ENCODE results near the gene SCD5. TPM values are rescaled to one million over a fixed set of nuclear protein-coding genes. Genes with fewer than 3 reads are reported as not detected.

The SCD5 gene
- polyA plus RNA-seq, 12 donors, result 3.3 to 20.5 (median 13.0) TPM; not detected in 1

DNA sequence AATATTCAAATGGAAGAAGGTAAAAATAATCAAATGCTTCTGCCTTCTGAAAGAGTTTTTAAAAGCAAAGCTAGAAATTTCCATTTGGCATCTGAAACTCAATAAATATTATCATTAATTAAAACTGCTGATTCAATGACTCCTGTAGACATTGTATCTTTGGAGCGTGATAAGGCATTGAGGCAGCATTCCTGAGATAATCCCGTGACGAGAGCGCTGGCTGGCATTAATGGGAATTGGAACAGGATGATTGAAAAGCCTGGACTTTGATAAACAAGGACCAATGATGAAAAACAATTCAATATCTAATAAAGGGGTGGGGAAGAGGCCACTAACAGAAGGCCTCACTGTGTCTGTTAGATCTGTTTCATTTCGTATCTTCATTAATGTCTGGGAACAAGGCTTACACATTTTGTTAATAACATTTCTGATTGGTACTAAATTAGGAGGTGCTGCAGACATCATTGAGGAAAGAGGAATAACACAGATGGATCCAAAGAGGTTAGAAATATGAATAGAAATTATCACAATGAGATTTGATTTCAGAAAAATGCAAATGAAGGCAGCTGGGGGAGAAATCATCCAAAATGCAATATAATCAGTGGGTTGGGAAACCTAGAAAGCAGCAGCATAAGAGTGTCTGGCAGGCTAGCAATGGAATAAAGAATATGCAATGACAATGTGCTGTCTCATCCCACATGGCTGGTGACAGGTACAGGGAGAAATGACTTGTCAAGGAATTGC lies 102.3 kb downstream of the SCD5 start:
- no peak for DNase-seq

- no peak for DNase-seq
These were observed 103.7 kb downstream of the SCD5 start for GRCh38 chr4:82694892-82695291.

DNA sequence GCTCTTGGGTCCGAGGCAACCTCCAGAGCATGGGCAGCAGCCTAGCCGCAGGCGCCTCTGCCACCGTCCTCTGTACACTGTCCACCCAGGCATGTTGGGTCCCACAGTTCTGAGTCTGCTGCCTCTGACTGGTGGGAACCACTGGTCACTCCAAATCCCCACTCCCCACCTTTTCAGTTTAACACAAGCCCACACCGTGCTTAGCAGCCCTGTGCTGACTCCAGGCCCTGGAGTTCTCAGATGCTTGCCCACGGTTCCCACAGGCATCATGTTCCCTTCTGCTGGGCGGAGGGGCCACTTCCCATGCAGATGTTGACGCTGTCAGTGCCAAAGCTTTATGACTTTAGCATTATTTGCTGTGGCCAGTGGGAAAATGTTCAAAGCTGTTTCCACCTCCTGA lies 104.5 kb downstream of the SCD5 start:
- no peak for DNase-seq

DNA sequence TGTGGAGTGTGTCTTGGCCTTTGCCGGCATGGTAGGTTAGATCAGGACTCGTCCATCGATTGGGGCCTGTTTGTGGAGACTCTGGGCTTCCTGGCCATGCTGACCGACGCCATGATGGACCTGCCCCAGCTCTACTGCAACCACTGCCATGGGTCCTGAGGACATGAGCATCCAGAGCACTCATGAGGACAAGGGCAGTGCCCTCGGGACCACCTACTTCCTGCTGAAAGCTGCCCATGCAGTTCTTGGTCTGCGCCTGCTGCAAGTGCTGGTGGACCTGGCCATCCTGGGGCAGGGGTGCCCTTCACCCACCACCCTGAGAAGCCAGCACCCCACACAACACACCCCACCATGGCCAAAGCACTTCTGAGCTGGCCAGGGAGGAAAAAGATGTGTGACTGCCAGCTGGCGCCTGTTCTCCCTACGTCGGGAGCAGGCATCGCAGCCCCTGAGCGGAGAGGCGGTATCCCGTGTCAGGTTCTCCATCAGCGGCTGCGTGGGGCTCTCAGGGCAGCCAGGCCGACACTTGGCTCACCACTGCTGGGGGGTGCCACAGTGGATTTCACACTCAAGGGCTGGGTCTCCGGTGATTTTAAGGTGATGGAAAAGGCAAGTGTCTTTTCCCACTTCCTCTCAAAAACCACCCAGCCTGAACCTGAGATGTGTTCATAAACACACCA lies 106.4 kb downstream of the SCD5 start:
- DNase-seq, result no peak

DNA sequence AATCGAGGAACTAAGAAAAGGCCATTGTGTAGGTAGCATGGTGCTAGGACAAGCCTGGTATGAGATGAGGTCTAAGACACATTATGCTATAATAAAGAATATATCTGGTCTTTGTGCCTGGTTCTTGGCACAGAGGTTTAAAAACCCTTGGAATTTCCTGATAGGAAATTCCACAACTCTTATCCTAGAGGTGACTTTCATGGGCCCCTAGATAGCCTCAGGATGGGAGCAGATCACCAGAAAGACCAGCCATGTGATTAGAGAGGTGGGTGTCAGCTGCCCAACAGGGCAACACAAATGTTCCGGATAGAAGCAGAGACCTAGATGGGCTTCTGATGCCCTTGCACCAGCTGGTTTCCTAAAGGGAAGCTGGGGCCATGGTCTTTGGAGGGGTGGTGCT lies 107.2 kb downstream of the SCD5 start:
- DNase-seq, result no peak

DNA sequence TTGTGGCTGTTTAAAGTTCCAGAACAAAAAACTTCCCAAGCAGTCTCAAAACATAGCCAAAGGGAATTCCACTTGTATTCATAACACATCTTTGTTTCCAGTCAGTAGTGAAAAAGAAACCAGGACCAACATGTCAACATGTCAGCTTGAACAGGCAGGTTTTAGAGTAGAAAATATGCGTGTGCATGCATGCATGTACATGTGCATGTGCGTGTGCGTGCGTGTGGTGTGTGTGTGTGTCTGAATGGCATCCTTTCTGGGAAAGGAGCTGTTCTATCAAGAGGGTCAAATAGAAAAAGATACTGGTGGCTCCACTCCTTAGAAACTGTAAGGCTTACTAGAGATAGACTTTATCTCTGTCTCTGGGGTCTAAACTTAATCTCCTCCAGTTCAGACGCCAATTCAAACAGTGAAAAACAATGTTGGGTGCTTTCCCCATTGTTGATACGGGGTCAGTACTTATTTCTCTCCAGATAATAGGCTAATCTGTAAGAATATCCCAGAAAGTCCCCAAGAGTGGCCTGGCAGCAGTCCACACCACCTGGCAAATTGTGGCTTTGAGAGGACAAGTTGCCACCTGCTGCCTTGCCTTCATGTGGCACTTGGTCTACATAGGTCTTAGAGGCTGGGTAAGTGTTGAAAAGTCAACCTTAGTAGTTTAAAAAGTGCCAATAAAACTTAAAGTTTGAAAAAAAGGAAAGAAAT lies 110.4 kb downstream of the SCD5 start:
- no peak for DNase-seq

DNA sequence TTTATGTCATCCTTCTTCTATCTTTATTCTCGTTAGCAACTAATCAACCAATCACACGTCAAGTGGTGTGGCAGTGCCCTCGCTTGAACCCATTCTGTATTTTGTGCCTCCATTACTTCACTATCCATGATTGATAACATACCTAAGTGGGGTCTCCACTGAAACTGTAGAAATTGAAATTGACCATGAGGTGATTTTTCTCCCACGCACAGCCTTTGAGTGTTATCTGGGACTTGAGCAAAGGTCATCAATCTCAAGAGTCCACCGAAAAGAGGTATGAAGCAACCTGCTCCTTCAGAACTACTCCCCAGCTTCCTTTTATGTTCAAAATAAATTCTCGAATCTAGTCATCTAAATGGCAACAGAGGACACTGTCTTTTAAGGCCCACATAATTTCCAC lies 111.1 kb downstream of the SCD5 start:
- no peak for DNase-seq

DNA sequence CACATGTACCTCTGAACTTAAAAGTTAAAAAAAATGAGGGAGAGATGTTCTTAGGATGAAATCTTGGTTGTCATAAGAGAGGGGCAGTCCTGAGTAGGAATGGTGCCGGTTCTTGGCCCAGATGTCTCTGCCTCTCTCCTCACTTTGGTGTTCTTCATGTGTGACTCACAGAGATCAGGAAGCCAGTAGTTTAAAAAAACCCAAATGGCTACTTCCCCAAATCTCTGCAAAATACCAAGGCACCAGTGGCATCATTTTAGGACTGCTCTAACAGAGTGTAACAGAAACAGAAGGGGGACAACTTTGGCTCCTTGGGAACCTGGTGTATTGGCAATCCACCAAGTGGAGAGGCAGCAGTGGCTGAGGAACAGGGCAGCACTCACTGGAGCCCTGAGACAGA lies 116.8 kb downstream of the SCD5 start:
- DNase-seq, result no peak

GRCh38 chr4:82680834-82681233 lies 117.8 kb downstream of the SCD5 start:
- no peak for DNase-seq

DNA sequence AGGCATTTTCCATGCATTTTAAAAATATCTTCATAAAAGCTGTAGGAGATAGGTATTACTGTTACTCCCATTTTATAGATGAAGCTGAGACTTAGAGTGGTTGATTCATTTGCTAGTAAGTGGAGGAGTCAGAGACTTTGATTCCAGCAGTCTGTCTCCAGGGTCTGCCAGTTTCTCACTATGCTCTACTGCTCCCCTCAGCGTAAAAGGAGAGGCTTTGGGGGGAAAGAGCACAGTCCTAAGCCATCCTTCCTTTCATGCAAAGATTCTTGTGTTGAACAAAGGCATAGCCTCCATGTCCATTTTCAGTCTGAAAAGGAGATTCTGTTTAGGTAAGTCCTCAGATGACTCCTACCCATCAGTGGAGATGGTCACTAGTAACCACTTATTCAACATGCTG lies 119.1 kb downstream of the SCD5 start:
- no peak for DNase-seq

- no peak for DNase-seq
These were observed 120.5 kb downstream of the SCD5 start for GRCh38 chr4:82678051-82678450.

DNA sequence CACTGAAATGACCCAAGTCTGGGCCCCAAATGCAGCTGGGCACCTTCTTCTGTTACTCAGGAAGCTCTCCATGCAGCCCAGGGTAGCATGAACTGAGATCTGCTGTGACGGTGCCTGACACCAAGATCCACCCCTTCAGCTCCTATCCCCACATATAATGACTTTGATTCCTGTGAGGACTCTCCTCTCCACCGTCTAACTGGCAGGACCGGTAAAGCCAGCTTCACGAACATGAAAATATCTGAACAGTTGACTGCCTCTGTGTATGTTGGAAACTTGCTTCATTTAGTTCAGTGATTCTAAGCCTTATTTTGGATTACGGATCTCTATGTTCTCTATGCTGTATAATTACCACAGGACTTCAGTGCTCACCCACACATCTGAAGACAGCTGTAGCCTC lies 121.3 kb downstream of the SCD5 start:
- no peak for DNase-seq

DNA sequence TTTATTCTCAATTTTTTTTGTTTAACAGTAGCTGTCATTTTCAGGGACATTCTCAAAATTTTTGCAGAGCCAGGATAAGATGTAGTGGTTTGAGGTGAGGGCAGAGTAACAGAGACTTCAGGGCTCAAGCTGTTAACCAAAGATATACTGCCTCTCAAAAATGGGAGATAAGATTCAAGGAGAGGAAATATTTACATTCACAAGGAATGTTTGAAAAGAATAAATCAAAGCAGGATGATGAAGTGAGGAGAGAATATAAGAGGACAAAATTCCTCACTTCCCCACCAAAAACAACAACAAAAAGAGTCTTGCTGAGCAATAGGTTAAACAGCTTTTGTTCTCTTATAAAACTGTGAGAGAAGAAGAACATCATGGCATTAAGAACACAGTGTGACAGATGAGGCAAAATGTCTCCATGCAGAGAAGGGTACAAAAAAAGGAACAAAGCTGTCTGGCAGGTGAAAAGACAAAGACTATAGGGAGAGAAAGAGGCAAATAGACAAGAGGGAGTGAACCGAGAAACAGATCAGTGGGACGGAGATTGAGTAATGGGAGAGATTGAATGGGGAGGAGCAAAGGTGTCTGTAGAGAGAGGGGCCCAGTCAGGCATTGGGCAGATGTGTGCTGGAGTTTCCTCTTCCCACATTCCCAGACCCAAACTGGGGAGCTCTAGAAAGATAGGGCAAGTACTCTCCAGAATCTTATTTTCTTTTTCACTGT lies 130.7 kb downstream of the SCD5 start:
- no peak for DNase-seq

DNA sequence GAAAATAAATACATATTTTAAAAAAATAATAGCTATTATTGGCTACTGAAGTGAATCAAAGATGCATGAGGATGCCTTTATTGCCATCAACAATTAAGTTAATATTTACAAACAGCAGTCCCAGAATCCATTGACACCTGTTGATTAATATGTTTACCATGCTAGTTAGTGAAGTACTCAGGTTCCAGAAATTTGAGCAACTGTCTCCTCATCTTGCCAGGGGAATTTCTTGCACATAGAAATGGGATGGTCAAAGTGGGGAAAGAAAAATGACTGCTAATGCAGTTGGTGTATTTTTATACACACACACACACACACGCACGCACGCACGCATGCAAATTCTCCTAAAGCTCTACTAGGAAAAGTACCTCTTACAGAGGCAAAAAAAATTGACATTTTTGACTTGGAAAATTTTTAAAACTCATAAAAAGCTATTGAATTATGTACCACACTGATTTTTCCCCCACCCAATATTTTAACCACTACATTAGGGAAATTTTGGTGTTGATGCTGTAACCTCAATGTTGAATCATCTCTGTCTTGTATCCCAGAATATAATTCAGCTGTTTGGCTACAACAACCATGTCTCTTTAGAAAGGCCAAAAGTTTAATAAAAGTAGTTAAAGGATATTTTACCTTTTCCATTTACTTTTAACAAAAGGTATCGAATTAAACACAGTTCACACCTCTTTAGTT lies 131.5 kb downstream of the SCD5 start:
- no peak for DNase-seq

GRCh38 chr4:82661181-82661992 lies 137.2 kb downstream of the SCD5 start:
- DNase-seq, result no peak

GRCh38 chr4:82652062-82652461 lies 146.5 kb downstream of the SCD5 start:
- no peak for DNase-seq

GRCh38 chr4:82650868-82651267 lies 147.7 kb downstream of the SCD5 start:
- DNase-seq, result no peak

- DNase-seq, result no peak
These were observed 150.2 kb downstream of the SCD5 start for GRCh38 chr4:82648356-82648755.

- DNase-seq, result no peak
These were observed 152.5 kb downstream of the SCD5 start for GRCh38 chr4:82645936-82646565.

- no peak for DNase-seq
These were observed 153.9 kb downstream of the SCD5 start for GRCh38 chr4:82644734-82645126.

All from muscle of arm (tissue), 12 donors.